Measurements from ENCODE around the gene PSORS1C1.
"Not testable (repeated sequence)": the region's sequence is repeated elsewhere in the genome, so short reads cannot be mapped to it uniquely, and the experiment has no call there.

Gene PSORS1C1

GRCh38 chr6:31157513-31158139, 43.0 kb downstream of the PSORS1C1 start, which contains the start of gene CCHCR1:
Gene CCHCR1, minus strand, starts transcription at chr6:31157802. Its CDS starts 202 bp downstream, at chr6:31157600.
- no peak for DNase-seq (ENCODE audit: extremely low read depth in 1 of 2, low read depth in 1 of 2)

GRCh38 chr6:31158140-31158862, 43.7 kb downstream of the PSORS1C1 start, which contains the start of gene TCF19:
Gene TCF19, plus strand, starts transcription at chr6:31158589. Its CDS starts 881 bp downstream, at chr6:31159470.
- DNase-seq (ENCODE audit: extremely low read depth in 1 of 2, low read depth in 1 of 2), result peak; percentile 98 to 99

GRCh38 chr6:31158863-31159855, 44.6 kb downstream of the PSORS1C1 start:
- peak in 1 of 2 donors; percentile 5 for DNase-seq (ENCODE audit: extremely low read depth in 1 of 2, low read depth in 1 of 2)

GRCh38 chr6:31161216-31162126, 46.9 kb downstream of the PSORS1C1 start:
- no peak for DNase-seq (ENCODE audit: extremely low read depth in 1 of 2, low read depth in 1 of 2)

GRCh38 chr6:31162463-31163165, 48.0 kb downstream of the PSORS1C1 start:
- no peak for DNase-seq (ENCODE audit: extremely low read depth in 1 of 2, low read depth in 1 of 2)

- DNase-seq (ENCODE audit: extremely low read depth in 1 of 2, low read depth in 1 of 2), result no peak
These were observed 49.3 kb downstream of the PSORS1C1 start for GRCh38 chr6:31163922-31164321.

- DNase-seq (ENCODE audit: extremely low read depth in 1 of 2, low read depth in 1 of 2), result not testable (repeated sequence)
These were observed 50.0 kb downstream of the PSORS1C1 start for GRCh38 chr6:31164475-31165063.

GRCh38 chr6:31165064-31165832, 50.6 kb downstream of the PSORS1C1 start:
- not testable (repeated sequence) for DNase-seq (ENCODE audit: extremely low read depth in 1 of 2, low read depth in 1 of 2)

GRCh38 chr6:31165986-31166385, 51.4 kb downstream of the PSORS1C1 start:
- no peak for DNase-seq (ENCODE audit: extremely low read depth in 1 of 2, low read depth in 1 of 2)

GRCh38 chr6:31168606-31169005, 54.0 kb downstream of the PSORS1C1 start:
- no peak for DNase-seq (ENCODE audit: extremely low read depth in 1 of 2, low read depth in 1 of 2)

- DNase-seq (ENCODE audit: extremely low read depth in 1 of 2, low read depth in 1 of 2), result no peak
These were observed 54.7 kb downstream of the PSORS1C1 start for GRCh38 chr6:31169123-31169857.

GRCh38 chr6:31169858-31170599, 55.4 kb downstream of the PSORS1C1 start:
- not testable (repeated sequence) for DNase-seq (ENCODE audit: extremely low read depth in 1 of 2, low read depth in 1 of 2)

- no peak for DNase-seq (ENCODE audit: extremely low read depth in 1 of 2, low read depth in 1 of 2)
These were observed 55.9 kb downstream of the PSORS1C1 start, which contains the start of gene POU5F1 for GRCh38 chr6:31170600-31170881. Gene POU5F1, minus strand, starts transcription at chr6:31170682. Its CDS starts 62 bp downstream, at chr6:31170620.

GRCh38 chr6:31170987-31171671, 56.5 kb downstream of the PSORS1C1 start:
- DNase-seq (ENCODE audit: extremely low read depth in 1 of 2, low read depth in 1 of 2), result no peak

GRCh38 chr6:31171931-31172905, 57.6 kb downstream of the PSORS1C1 start:
- no peak for DNase-seq (ENCODE audit: extremely low read depth in 1 of 2, low read depth in 1 of 2)
